Measurements from ENCODE around the gene RARB. TPM values are rescaled to one million over a fixed set of nuclear protein-coding genes. Genes with fewer than 3 reads are reported as not detected.

RARB gene
- total RNA-seq, 1 experiment from 2014 or later = not detected

DNA sequence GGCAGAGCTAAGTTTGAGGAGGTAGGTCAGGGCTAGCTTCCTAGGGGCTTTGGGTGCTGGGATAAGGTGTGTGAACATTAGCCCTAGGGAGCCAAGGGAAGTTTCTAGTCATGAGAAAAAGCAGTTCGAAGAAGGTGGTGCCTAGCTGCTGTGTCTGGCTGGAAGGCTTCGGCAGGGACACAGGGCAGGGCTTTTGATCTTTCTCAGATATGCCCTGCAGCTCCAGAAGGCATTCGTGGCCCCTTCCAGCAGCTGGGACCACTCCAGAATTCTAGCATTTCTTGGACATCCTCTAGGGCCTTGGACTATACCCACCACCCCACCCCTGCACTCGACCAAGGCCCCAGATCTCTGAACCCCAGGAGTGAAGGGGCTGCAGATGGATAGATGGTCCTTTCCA lies 148.1 kb downstream of the RARB start:
- H4K20me1 ChIP-seq (ENCODE audit: low read length) = no peaks in the 10 kb centered on the region
- BruUV-seq (replicated peaks) = no TSS peak
- no peak overlapping the region for H3K27ac ChIP-seq (ENCODE audit: low read length)
- H3K9me2 ChIP-seq (replicated peaks; ENCODE audit: low read length) = no peaks in the 10 kb centered on the region
- intact Hi-C loops (cut with micrococcal nuclease) = no loop called here
- ChIA-PET POLR2A (ENCODE audit: unreplicated experiment) (no interaction called here), CTCF (no interaction called here)
- no peaks in the 10 kb centered on the region for H3K4me1 ChIP-seq (ENCODE audit: insufficient read depth, low read length)
- TF ChIP-seq EZH2 (IDR thresholded peaks at IDR 0.05; ENCODE audit: low read length, unreplicated experiment) = no peak
- H3F3A ChIP-seq (ENCODE audit: low read length, unreplicated experiment) = no peaks in the 10 kb centered on the region
- H3K4me2 ChIP-seq (ENCODE audit: low read length) = no peak overlapping the region
- H3K36me3 ChIP-seq (ENCODE audit: low read depth, low read length) = no peaks in the 10 kb centered on the region
- H3K9ac ChIP-seq (ENCODE audit: low read length) = no peak overlapping the region
- H3K79me2 ChIP-seq (ENCODE audit: low read length) = no peaks in the 10 kb centered on the region
- DNase-seq (no peak), ATAC-seq (no peak)
- H2AFZ ChIP-seq (ENCODE audit: low read length) = no peak overlapping the region
- no peaks in the 10 kb centered on the region for H3K9me3 ChIP-seq (ENCODE audit: low read length)
- no peak overlapping the region for H3K4me3 ChIP-seq (ENCODE audit: low read length)
- H3K27me3 ChIP-seq (ENCODE audit: low read length) = peaks cover 30% of the 10 kb centered on the region; the same call in 1 of the 2 replicates

DNA sequence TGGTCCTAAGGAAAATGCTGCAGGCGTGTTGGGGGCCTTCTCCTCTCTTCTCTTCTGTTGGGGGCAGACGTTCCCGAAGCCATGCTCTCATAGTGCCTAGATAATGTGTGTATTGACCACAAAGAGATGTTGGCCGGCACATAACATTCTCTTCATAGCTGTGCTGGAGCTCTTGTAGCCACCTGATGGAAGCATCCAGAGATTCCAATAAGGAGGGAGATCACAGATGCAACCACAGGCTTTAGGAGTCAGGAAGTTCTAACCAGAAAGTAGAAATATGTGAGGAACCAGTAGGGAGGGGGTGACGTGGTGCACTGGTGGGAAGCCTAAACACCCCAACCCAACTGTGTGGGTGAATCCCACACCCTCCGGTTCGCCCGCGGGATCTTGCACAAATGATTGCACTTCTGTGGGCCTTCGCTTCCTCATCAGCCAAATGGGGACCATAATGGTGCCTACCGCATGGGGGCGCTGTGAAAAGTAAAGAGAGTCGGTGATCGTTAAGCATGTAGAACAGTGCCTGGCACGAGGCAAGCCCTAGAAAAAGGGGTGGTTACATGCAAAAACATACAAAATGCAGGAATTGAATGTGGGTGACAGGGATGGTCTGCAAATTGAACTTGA lies 148.9 kb downstream of the RARB start:
- Histone ChIP-seq H3K4me3 (ENCODE audit: low read length) (no peak overlapping the region), H3F3A (ENCODE audit: low read length, unreplicated experiment) (no peaks in the 10 kb centered on the region), H3K27me3 (ENCODE audit: low read length) (peaks cover 30% of the 10 kb centered on the region; the same call in 1 of the 2 replicates), H3K9me3 (ENCODE audit: low read length) (no peaks in the 10 kb centered on the region), H3K27ac (ENCODE audit: low read length) (no peak overlapping the region), H3K4me1 (ENCODE audit: insufficient read depth, low read length) (peaks cover 3% of the 10 kb centered on the region; the same call in 1 of the 2 replicates), H3K4me2 (ENCODE audit: low read length) (no peak overlapping the region), H3K79me2 (ENCODE audit: low read length) (no peaks in the 10 kb centered on the region), H3K36me3 (ENCODE audit: low read depth, low read length) (no peaks in the 10 kb centered on the region), H2AFZ (ENCODE audit: low read length) (no peak overlapping the region), H3K9ac (ENCODE audit: low read length) (no peak overlapping the region), H4K20me1 (ENCODE audit: low read length) (no peaks in the 10 kb centered on the region), H3K9me2 (replicated peaks; ENCODE audit: low read length) (no peaks in the 10 kb centered on the region)
- DNase-seq (no peak), ATAC-seq (no peak)
- TF ChIP-seq EZH2 (IDR thresholded peaks at IDR 0.05; ENCODE audit: low read length, unreplicated experiment) = no peak
- TF ChIP-seq CTCF (conservative IDR thresholded peaks at IDR 0.05; ENCODE audit: low read depth, low read length) = no peak; the same call in 1 of the 2 replicates
- TF ChIP-seq EZH2phosphoT487 (IDR thresholded peaks at IDR 0.05; ENCODE audit: borderline replicate concordance, low read length) = no peak
- ChIA-PET POLR2A (ENCODE audit: unreplicated experiment) (no interaction called here), CTCF (no interaction called here)
- intact Hi-C loops (cut with micrococcal nuclease) = no loop called here
- BruUV-seq (replicated peaks) = no TSS peak

DNA sequence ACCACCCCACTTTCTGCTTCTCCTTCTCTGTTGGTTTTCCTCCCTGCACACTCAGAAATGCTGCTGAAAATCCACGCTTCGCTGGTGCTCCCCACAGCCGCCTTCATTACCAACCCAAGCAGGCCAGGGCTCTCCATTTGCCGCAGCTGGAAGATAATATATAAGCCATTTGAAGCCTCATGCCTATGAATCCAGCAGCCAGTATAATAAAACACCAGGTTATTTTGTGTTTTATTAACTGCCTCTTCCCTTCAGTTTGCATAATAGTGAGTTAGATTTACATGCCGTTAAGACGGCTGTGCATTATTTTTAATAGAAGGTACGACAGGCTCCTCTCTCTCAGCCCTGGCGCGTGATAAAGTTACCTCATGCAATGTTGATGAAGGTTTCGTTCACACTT lies 150.0 kb downstream of the RARB start:
- H3K9me2 ChIP-seq (replicated peaks; ENCODE audit: low read length) = no peaks in the 10 kb centered on the region
- no TSS peak for BruUV-seq (replicated peaks)
- H3K9me3 ChIP-seq (ENCODE audit: low read length) = no peaks in the 10 kb centered on the region
- DNase-seq (no peak), ATAC-seq (no peak)
- H3K79me2 ChIP-seq (ENCODE audit: low read length) = no peaks in the 10 kb centered on the region
- no peak overlapping the region for H2AFZ ChIP-seq (ENCODE audit: low read length)
- TF ChIP-seq CTCF (conservative IDR thresholded peaks at IDR 0.05; ENCODE audit: low read depth, low read length) (no peak), EZH2 (IDR thresholded peaks at IDR 0.05; ENCODE audit: low read length, unreplicated experiment) (no peak), EZH2phosphoT487 (IDR thresholded peaks at IDR 0.05; ENCODE audit: borderline replicate concordance, low read length) (no peak)
- H3K4me3 ChIP-seq (ENCODE audit: low read length) = no peak overlapping the region
- H3K4me1 ChIP-seq (ENCODE audit: insufficient read depth, low read length) = peaks cover 12% of the 10 kb centered on the region
- CTCF ChIA-PET = no interaction called here
- H3K4me2 ChIP-seq (ENCODE audit: low read length) = no peak overlapping the region
- H4K20me1 ChIP-seq (ENCODE audit: low read length) = no peaks in the 10 kb centered on the region
- H3K27ac ChIP-seq (ENCODE audit: low read length) = no peak overlapping the region
- POLR2A ChIA-PET (ENCODE audit: unreplicated experiment) = no interaction called here
- intact Hi-C loops (cut with micrococcal nuclease) = no loop called here
- H3F3A ChIP-seq (ENCODE audit: low read length, unreplicated experiment) = no peaks in the 10 kb centered on the region
- H3K9ac ChIP-seq (ENCODE audit: low read length) = no peak overlapping the region
- no peaks in the 10 kb centered on the region for H3K36me3 ChIP-seq (ENCODE audit: low read depth, low read length)
- peaks cover 30% of the 10 kb centered on the region; the same call in 1 of the 2 replicates for H3K27me3 ChIP-seq (ENCODE audit: low read length)

All from PC-3 (cell line).